LHCN-M2 (cell line): ENCODE measurements around the gene FUT2. TPM values are rescaled to one million over a fixed set of nuclear protein-coding genes. Genes with fewer than 3 reads are reported as not detected.

ENCODE experiments used
- DNase-seq: peaks from one replicate; pipeline ENCODE4 v3.0.0-alpha.2; 2012; ENCODE audit warnings: low read depth
- total RNA-seq: library from RNA; depleted of rRNA; stranded (reverse); fragments of >200 nt; gene quantifications from 2 replicates; pipeline ENCODE4 v1.2.3, GENCODE V29; 2014; rRNA removed

The FUT2 gene
- total RNA-seq, 1 experiment from 2014 or later: not detected

DNA sequence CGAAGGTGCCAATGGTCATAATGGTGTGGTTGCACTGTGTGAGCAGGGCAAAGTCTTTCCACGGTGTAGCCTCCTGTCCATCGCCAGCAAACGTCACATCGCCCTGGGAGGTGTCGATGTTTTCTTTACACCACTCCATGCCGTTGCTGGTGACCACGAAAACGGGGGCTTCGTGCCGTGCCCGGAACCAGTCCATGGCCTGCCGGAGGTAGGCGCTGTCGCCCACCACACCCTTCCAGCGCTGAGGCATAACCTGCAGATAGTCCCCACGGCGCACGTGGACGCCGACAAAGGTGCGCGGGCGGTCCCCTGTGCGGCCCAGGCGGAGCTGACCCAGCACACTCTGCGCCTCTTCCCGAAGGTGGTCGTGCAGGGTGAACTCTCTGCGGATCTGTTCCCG is 54.6 kb downstream of the FUT2 start:
- no peak for DNase-seq

DNA sequence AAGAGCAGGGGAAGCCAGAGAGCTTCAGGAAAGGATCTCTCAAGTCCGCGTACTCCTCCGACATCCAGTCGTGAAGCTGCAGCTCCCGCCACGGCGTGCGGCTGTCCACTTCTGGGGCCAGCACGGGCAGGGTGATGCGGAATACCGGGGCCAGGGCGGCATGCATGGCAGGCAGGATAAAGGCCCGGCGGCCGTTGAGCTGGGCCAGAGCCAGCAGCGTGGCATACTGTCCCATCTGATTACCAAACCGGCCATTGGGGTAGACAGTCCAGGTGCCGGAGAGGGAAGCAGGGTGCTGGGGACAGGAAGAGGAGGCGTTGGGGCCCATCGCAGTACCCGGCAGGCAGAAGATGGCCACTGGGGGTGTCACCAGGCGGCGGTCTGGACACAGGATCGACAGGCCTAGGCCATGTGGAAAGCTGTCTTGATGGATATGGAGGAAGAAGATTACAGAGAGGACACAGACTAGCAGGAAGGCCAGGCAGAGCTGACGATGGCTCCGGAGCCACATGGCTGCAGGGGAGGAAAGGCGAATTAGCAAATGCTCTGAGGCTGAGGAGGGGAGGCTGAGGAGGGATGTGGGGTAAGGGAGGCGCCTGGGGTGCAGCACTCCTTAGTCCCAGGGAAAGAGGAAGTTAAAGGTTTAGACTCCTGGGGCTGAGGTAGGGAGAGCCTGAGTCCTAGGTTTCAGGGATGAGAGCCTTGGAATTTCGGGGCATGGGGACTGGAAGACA is 55.2 kb downstream of the FUT2 start:
- no peak for DNase-seq

DNA sequence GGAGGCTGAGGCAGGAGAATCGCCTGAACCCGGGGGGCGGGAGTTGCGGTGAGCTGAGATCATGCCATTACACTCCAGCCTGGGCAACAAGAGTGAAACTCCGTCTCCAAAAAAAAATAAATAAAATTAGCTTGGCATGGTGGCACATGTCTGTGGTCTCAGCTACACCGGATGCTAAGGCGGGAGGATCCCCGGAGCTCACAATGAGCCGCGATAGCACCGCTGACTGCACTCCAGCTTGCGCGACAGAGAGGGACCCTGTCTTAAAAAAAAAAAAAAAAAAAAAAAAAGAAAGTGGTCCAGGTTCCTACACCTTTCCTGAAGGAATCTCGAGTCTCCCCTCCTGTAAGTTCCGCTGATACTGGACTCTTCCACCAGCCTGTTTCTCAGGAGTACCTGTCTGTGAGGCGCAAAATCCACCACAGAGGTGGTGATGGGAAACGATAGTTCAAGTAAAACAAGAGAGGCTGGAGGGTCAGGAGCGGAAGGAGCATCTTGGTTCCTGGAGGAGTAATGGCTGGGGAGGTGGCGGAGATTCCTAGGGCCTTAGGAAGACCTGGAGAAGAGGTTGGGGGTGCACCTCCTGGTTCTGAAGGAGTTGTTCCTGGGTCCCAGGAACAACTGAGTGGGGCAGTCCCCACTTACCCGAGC is 56.2 kb downstream of the FUT2 start:
- DNase-seq: no peak

DNA sequence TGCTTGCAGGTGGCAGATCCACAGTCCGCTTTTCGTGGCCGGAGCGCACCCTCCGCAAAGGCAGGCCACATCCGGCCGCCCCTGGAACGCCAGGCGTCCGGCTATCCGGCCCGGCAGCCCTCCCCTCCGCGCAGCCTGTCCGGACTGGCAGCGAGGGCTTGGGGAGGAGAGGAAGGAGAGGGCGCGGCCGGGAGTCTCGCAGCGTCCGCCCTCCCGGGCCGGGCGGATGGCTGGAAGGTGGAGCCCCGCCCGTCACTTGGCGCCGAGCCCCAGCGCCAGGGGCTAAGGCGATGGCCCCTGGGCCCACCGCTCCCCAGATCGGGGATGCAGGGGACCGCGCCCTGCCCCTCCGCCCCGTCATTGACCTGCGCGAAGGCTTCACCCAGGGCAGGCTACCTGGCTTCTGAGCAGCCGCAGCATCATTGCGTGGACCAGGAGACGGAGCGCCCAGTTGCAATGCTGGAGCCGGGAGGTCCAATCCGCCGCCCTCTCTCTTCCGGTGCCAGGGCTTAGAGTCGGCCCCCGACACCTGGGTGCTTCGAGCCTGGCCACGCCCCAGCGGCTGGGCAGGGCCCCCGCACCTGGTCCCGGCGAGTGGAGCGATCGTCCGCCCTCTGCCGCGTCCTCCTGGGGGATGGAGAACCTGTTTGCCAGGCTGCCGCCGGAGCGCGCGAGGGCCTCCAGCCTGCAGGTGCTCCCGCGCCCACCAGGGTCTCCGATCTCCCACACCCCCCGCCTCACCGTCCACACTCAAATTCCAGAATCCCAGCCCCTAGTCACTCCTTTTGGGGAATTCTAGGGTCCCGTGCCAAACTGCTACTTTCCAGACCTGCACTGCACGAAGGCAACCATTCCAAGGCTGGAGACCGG is 57.0 kb downstream of the FUT2 start, which contains the start of gene FUT1:
Gene FUT1, minus strand, starts transcription at position 146 of the 870 bp plus-strand sequence. CDS start 1,360 bp downstream, outside the sequence.
- DNase-seq: no peak

DNA sequence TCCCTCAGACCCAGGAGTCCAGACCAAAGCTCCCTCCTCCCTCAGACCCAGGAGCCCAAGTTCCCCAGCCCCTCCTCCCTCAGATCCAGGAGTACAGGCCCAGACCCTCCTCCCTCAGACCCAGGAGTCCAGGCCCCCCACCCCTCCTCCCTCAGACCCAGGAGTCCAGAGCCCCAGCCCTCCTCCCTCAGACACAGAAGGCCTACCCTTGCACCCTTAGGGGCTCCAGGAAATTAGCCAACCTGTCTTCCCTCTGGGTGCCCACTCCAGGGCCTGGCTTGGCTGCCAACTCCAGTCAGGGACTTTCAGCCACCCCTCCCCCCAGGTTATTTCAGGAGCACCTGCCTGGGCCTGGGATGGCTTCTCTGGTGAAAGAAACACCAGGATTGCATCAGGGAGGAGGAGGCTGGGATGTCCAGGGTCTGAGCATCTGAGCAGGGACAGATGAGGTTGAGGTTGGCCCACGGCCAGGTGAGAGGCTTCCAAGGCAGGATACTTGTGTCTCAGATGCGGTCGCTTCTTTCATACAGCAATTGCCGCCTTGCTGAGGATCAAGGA is 59.4 kb downstream of the FUT2 start, which contains the start of gene FGF21:
Gene FGF21, plus strand, starts transcription at position 441 of the 558 bp plus-strand sequence. CDS start 713 bp downstream, outside the sequence.
- no peak for DNase-seq

Other genes with a start within 250 kb of the FUT2 start
- gene GRWD1, start 250.0 kb upstream of the FUT2 start, total RNA-seq: 66.9 and 70.5 TPM in 2 replicates
- gene KCNJ14, start 240.4 kb upstream of the FUT2 start, total RNA-seq: 0.52 and 0.71 TPM in 2 replicates
- gene CYTH2, start 226.6 kb upstream of the FUT2 start, total RNA-seq: 37.7 and 61.0 TPM in 2 replicates
- gene LMTK3, start 184.1 kb upstream of the FUT2 start, total RNA-seq: 0.06 and 0.13 TPM in 2 replicates
- gene SULT2B1, start 143.8 kb upstream of the FUT2 start, total RNA-seq: not detected in 2 replicates
- gene SPACA4, start 89.2 kb upstream of the FUT2 start, total RNA-seq: not detected in 2 replicates
- not detected in 2 replicates for gene FAM83E, start 80.9 kb upstream of the FUT2 start, total RNA-seq
- gene RPL18, start 76.8 kb upstream of the FUT2 start, total RNA-seq: 1,651 and 2,205 TPM in 2 replicates
- 13.3 and 16.2 TPM in 2 replicates for gene SPHK2, start 76.5 kb upstream of the FUT2 start, total RNA-seq
- gene DBP, start 58.6 kb upstream of the FUT2 start, total RNA-seq: 2.9 and 4.8 TPM in 2 replicates
- 0.83 and 2.4 TPM in 2 replicates for gene CA11, start 49.8 kb upstream of the FUT2 start, total RNA-seq
- not detected in 2 replicates for gene NTN5, start 23.0 kb upstream of the FUT2 start, total RNA-seq
- 2.4 and 3.5 TPM in 2 replicates for gene MAMSTR, start 23.8 kb downstream of the FUT2 start, total RNA-seq
- gene RASIP1, start 44.6 kb downstream of the FUT2 start, total RNA-seq: 0.11 and 0.26 TPM in 2 replicates
- gene IZUMO1, start 50.9 kb downstream of the FUT2 start, total RNA-seq: not detected in 2 replicates
- not detected in 2 replicates for gene FUT1, start 56.7 kb downstream of the FUT2 start, total RNA-seq
- gene FGF21, start 59.6 kb downstream of the FUT2 start, total RNA-seq: not detected in 2 replicates
- 23.8 and 26.5 TPM in 2 replicates for gene BCAT2, start 115.1 kb downstream of the FUT2 start, total RNA-seq
- gene HSD17B14, start 140.5 kb downstream of the FUT2 start, total RNA-seq: not detected in 2 replicates
- gene PLEKHA4, start 172.6 kb downstream of the FUT2 start, total RNA-seq: 21.3 and 27.8 TPM in 2 replicates
- gene PPP1R15A, start 176.4 kb downstream of the FUT2 start, total RNA-seq: 55.7 and 58.2 TPM in 2 replicates
- gene TULP2, start 202.8 kb downstream of the FUT2 start, total RNA-seq: not detected in 2 replicates
- 213 and 221 TPM in 2 replicates for gene NUCB1, start 204.3 kb downstream of the FUT2 start, total RNA-seq
- 0.96 TPM in 1 of 2 replicates, not detected in the other for gene DHDH, start 237.7 kb downstream of the FUT2 start, total RNA-seq